OCI-LY1 (cell line): Measurements from ENCODE around the gene MAP3K14.

Source experiments
- H2AFZ ChIP-seq: fragments of 200-600 bp; sonication (generic), shearing (Covaris generic); 2 replicates; pipeline ENCODE4 v1.6.0; 2014; ENCODE audit warnings: antibody characterized with exemption, mild to moderate bottlenecking, low read length
- H3F3A ChIP-seq: fragments of 200-600 bp; sonication (generic), shearing (Covaris generic); 2 replicates; pipeline ENCODE4 v1.6.0; 2014; ENCODE audit warnings: mild to moderate bottlenecking, antibody characterized with exemption, low read length, moderate library complexity; ENCODE audit not compliant: insufficient read depth
- H3K27ac ChIP-seq: fragments of 200-600 bp; sonication (generic); 2 replicates; pipeline ENCODE4 v1.5.1; 2014; ENCODE audit warnings: low read length, mixed run types, mild to moderate bottlenecking, low read depth; ENCODE audit not compliant: poor library complexity, severe bottlenecking
- H3K27me3 ChIP-seq: fragments of 200-600 bp; sonication (generic); 2 replicates; pipeline ENCODE4 v1.6.0; 2014; ENCODE audit warnings: antibody characterized with exemption, mild to moderate bottlenecking, low read length, moderate library complexity; ENCODE audit not compliant: insufficient read depth
- H3K36me3 ChIP-seq: fragments of 200-600 bp; sonication (generic); 2 replicates; pipeline ENCODE4 v1.6.1; 2014; ENCODE audit warnings: mild to moderate bottlenecking, antibody characterized with exemption, low read length, moderate library complexity, mixed read lengths; ENCODE audit not compliant: insufficient read depth
- H3K4me1 ChIP-seq: fragments of 200-600 bp; sonication (generic); 2 replicates; pipeline ENCODE4 v1.5.1; 2014; ENCODE audit warnings: mild to moderate bottlenecking, low read length, moderate library complexity; ENCODE audit not compliant: insufficient read depth, severe bottlenecking
- H3K4me2 ChIP-seq: fragments of 200-600 bp; sonication (generic), shearing (Covaris generic); 2 replicates; pipeline ENCODE4 v1.6.1; 2014; ENCODE audit warnings: low read length
- H3K4me3 ChIP-seq: fragments of 200-600 bp; sonication (generic); 2 replicates; pipeline ENCODE4 v1.5.1; 2014; ENCODE audit warnings: low read length, low read depth, mild to moderate bottlenecking, mixed read lengths; ENCODE audit not compliant: poor library complexity, severe bottlenecking
- H3K79me2 ChIP-seq: fragments of 200-600 bp; shearing (Covaris generic); 2 replicates; pipeline ENCODE4 v1.6.1; 2016; ENCODE audit warnings: mixed run types, low read length, mixed read lengths; ENCODE audit not compliant: insufficient read depth
- H3K9ac ChIP-seq: fragments of 200-600 bp; sonication (generic), shearing (Covaris generic); 2 replicates; pipeline ENCODE4 v1.6.1; 2014; ENCODE audit warnings: mild to moderate bottlenecking, low read length, mixed read lengths
- H3K9me2 ChIP-seq: fragments of 200-600 bp; sonication (generic), shearing (Covaris generic); 2 replicates; pipeline ENCODE4 v1.6.1; 2014; ENCODE audit warnings: low read depth, mild to moderate bottlenecking, low read length, mixed read lengths
- H3K9me3 ChIP-seq: fragments of 200-600 bp; shearing (Covaris generic); 2 replicates; pipeline ENCODE4 v1.6.1; 2014; ENCODE audit warnings: low read length, mixed read lengths
- H4K20me1 ChIP-seq: fragments of 200-600 bp; sonication (generic), shearing (Covaris generic); 2 replicates; pipeline ENCODE4 v1.6.0; 2016; ENCODE audit warnings: mild to moderate bottlenecking, low read length; ENCODE audit not compliant: insufficient read depth
- EZH2 ChIP-seq: fragments of 200-600 bp; sonication (generic), shearing (Covaris generic); IDR thresholded peaks from 2 replicates; pipeline ENCODE4 v1.8.0; 2017; ENCODE audit warnings: borderline replicate concordance, mixed run types, mild to moderate bottlenecking, antibody characterized with exemption, low read length, moderate library complexity, mixed read lengths
- TF ChIP-seq, protein P1 (sequence below): fragments of 200-600 bp; sonication (generic), shearing (Covaris generic); IDR thresholded peaks from 2 replicates; pipeline ENCODE4 v1.5.1; 2017; ENCODE audit warnings: mild to moderate bottlenecking, antibody characterized with exemption, low read length, moderate library complexity, mixed read lengths

Gene MAP3K14

DNA sequence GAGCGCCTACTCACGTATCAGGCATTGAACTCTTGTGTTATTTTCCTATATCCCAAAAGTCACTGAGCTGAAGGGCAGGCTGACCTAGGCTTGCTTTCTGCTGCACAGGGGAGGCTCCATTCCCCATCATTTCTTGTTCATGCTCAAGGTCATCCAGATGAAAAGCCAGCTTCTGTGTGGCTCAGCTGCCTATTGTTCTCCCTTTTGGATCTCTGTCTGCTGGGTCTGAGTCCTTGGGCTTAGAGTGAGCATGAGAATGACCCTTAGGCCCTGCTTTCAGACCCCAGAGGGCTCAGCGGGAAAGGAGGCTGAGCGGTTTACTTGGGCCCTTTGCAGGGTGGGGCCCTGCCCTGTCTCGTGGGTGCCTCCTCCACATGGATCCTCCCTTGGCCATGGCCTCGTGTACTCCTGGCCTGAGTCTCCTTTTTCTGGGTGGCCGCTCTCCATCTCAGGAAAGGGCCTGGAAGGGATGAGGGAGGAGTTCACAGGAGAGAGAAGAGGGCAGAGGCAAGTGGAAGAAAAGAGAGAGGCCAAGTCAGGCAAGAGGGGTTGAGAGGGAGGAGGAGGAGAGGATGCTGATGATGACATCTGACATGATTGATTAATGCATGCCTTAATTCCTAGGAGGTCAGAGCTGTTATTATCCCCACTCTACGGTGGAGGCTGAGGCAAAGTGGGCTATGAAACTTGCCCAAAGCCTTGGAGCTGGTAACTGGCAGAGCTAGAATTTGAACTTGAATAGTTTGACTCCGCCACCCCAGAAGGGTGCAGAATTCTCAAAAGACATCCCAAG is 19.8 kb upstream of the MAP3K14 start:
- H3K27ac ChIP-seq: no peak overlapping the region
- H3K9me3 ChIP-seq: no peaks in the 10 kb centered on the region
- H3K4me3 ChIP-seq: no peak overlapping the region
- H3K4me2 ChIP-seq: no peak overlapping the region
- no peaks in the 10 kb centered on the region for H3K9me2 ChIP-seq
- H4K20me1 ChIP-seq: no peaks in the 10 kb centered on the region
- H3K79me2 ChIP-seq: no peaks in the 10 kb centered on the region
- H3K4me1 ChIP-seq: no peaks in the 10 kb centered on the region
- H3K27me3 ChIP-seq: peaks cover 6% of the 10 kb centered on the region; the same call in 1 of the 2 replicates
- TF ChIP-seq EZH2: no peak
- TF ChIP-seq, protein P1, sequence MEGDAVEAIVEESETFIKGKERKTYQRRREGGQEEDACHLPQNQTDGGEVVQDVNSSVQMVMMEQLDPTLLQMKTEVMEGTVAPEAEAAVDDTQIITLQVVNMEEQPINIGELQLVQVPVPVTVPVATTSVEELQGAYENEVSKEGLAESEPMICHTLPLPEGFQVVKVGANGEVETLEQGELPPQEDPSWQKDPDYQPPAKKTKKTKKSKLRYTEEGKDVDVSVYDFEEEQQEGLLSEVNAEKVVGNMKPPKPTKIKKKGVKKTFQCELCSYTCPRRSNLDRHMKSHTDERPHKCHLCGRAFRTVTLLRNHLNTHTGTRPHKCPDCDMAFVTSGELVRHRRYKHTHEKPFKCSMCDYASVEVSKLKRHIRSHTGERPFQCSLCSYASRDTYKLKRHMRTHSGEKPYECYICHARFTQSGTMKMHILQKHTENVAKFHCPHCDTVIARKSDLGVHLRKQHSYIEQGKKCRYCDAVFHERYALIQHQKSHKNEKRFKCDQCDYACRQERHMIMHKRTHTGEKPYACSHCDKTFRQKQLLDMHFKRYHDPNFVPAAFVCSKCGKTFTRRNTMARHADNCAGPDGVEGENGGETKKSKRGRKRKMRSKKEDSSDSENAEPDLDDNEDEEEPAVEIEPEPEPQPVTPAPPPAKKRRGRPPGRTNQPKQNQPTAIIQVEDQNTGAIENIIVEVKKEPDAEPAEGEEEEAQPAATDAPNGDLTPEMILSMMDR: no peak
- no peaks in the 10 kb centered on the region for H3F3A ChIP-seq
- no peak overlapping the region for H2AFZ ChIP-seq
- H3K9ac ChIP-seq: no peak overlapping the region
- H3K36me3 ChIP-seq: no peaks in the 10 kb centered on the region

DNA sequence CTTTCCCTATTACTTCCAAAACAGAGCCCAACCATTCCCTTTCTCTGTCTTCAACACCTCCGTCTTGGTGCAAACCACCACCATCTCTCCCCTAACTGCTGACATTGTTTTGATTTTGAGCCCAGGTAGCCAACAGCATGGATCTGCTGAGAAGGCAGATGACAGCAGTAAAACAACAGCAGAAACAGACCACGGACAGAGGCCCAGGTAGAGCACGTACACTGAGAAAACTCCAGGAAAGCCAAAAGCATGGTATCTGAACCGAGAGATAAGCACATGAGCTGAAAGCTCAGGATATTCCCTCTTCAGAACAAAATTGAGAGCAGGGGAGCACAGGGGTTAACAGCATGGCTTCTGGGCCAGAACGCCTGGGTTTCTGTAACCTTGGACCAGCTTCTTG is 18.9 kb upstream of the MAP3K14 start:
- H3K9me2 ChIP-seq: no peaks in the 10 kb centered on the region
- no peaks in the 10 kb centered on the region for H4K20me1 ChIP-seq
- no peak overlapping the region for H3K27ac ChIP-seq
- H3K36me3 ChIP-seq: no peaks in the 10 kb centered on the region
- TF ChIP-seq, protein P1: no peak
- no peak for TF ChIP-seq EZH2
- H3K9ac ChIP-seq: no peak overlapping the region
- no peaks in the 10 kb centered on the region for H3K4me1 ChIP-seq
- peaks cover 6% of the 10 kb centered on the region; the same call in 1 of the 2 replicates for H3K27me3 ChIP-seq
- H3K4me3 ChIP-seq: no peak overlapping the region
- no peaks in the 10 kb centered on the region for H3K79me2 ChIP-seq
- H2AFZ ChIP-seq: no peak overlapping the region
- H3F3A ChIP-seq: no peaks in the 10 kb centered on the region
- H3K4me2 ChIP-seq: no peak overlapping the region
- H3K9me3 ChIP-seq: no peaks in the 10 kb centered on the region

DNA sequence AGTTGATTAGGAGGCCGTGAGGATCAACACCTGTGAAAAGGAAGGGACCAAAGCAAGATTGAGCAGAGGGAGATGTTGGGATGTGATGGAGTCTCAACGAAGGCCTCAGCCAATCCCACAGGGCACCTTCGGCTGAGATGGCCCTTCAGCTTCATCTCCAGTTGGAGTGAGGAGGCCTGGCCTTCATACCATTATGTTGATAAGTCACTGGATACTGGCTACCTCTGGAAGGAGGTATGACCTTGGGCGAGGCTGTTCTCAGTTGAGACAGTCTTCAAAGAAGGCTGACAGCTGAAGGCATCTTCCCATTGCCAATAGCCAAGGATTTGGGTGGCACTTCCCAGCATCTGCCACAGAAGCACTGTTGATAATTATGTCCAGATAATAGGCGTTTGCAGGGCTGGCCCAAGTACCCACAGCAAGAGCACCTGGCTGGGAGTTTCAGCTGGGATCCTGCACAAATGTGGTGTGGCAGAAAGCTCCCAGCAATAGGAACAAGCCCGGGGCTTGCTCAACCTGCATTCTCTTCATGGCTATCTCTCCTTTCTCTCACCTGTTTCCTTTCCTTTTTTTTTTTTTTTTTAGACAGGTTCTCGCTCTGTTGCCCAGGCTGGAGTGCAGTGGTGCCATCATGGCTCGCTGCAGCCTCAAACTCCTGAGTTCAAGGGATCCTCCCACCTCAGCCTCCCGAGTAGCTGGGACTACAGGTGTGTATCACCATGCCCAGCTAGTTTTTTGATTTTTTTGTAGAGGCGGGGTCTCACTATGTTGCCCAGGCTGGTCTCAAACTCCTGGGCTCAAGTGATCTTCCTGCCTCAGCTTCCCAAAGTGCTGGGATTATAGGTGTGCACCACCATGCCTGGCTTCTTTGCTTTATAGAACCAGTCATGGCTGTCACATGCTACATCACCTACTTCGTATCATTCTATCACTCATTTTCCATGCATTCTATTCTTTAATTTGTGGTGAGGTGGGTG is 18.2 kb upstream of the MAP3K14 start:
- Histone ChIP-seq H3K36me3 (no peaks in the 10 kb centered on the region), H3K79me2 (no peaks in the 10 kb centered on the region), H3K4me1 (no peaks in the 10 kb centered on the region), H3K27me3 (peaks cover 6% of the 10 kb centered on the region; the same call in 1 of the 2 replicates), H3K27ac (no peak overlapping the region), H4K20me1 (no peaks in the 10 kb centered on the region), H3K9ac (no peak overlapping the region), H2AFZ (no peak overlapping the region), H3K4me3 (no peak overlapping the region), H3K9me2 (no peaks in the 10 kb centered on the region), H3F3A (no peaks in the 10 kb centered on the region), H3K9me3 (no peaks in the 10 kb centered on the region), H3K4me2 (no peak overlapping the region)
- TF ChIP-seq, protein P1: no peak
- TF ChIP-seq EZH2: no peak
